Measurements from ENCODE around the gene TTLL11.

DNA sequence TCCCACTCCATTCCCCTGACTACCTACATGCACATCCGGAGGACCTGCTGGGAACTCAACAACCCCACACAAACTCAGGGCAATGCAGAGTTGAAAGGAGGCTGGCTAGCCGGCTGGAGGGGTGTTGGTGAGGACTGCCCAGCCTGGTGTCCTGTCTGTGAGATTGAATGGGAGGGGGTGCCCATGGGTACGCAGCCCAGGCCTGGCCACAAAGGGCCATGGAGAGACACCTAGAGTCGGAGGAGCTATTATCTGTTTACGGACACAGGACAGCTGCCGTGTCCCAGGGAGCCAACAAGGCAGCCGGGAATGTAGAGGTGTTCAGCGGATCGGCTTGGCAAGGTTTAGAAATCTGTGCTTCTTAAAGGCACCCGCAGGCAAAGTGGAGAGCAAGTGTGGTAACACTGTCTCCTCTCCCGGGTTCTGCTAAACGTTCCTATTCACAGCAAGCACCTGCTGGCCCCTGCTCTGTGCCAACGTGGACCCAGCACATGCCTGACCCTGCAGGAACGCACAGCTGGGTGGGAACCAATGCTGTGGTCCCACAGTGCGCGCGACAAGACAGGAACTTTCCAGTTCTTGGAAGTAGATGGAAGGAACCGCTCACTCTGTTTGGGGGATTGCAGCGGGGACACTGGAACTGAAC lies 275.0 kb downstream of the TTLL11 start:
- no peak for TF ChIP-seq POLR2A (IDR thresholded peaks at IDR 0.05)
- TF ChIP-seq, protein P1, sequence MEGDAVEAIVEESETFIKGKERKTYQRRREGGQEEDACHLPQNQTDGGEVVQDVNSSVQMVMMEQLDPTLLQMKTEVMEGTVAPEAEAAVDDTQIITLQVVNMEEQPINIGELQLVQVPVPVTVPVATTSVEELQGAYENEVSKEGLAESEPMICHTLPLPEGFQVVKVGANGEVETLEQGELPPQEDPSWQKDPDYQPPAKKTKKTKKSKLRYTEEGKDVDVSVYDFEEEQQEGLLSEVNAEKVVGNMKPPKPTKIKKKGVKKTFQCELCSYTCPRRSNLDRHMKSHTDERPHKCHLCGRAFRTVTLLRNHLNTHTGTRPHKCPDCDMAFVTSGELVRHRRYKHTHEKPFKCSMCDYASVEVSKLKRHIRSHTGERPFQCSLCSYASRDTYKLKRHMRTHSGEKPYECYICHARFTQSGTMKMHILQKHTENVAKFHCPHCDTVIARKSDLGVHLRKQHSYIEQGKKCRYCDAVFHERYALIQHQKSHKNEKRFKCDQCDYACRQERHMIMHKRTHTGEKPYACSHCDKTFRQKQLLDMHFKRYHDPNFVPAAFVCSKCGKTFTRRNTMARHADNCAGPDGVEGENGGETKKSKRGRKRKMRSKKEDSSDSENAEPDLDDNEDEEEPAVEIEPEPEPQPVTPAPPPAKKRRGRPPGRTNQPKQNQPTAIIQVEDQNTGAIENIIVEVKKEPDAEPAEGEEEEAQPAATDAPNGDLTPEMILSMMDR (IDR thresholded peaks at IDR 0.05), result no peak
